ENCODE data around the gene PKHD1. TPM values are rescaled to one million over a fixed set of nuclear protein-coding genes. Genes with fewer than 3 reads are reported as not detected.

Gene PKHD1
- total RNA-seq, 1 donor from 2014 or later, result 0.03 TPM

DNA sequence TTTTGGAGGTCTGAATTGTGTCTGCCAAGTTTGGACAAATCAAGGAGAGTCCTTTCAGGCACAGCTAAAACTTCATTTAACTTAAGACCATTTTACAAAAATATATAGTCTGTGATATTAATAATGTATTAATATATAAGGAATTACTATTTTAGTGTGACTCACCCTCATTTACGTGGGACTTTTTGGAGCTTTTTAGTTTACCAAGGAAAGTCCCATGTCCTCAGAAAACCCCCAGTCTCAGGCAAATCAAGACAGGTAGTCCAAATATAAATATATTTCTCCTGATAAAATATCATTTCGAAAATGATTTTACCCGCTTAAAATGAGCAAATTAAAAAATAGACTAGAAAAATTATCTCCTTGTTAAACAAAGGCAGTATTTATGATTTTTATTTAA lies 479.0 kb downstream of the PKHD1 start:
- H3K4me1 Mint-ChIP-seq (ENCODE audit: unreplicated experiment), result no peaks in the 10 kb centered on the region
- no peaks in the 10 kb centered on the region for H3K36me3 Mint-ChIP-seq (ENCODE audit: low read depth, unreplicated experiment)

GRCh38 chr6:51600514-51600913 lies 486.9 kb downstream of the PKHD1 start:
- no peak overlapping the region for H3K4me3 Mint-ChIP-seq (ENCODE audit: unreplicated experiment)
- no peak overlapping the region for H3K27ac Mint-ChIP-seq (ENCODE audit: unreplicated experiment)
- DNase-seq (ENCODE audit: low spot score), result no peak
- H3K27me3 Mint-ChIP-seq (ENCODE audit: unreplicated experiment), result peaks cover 1% of the 10 kb centered on the region
- H3K9me3 Mint-ChIP-seq (ENCODE audit: unreplicated experiment), result no peaks in the 10 kb centered on the region
- H3K36me3 Mint-ChIP-seq (ENCODE audit: low read depth, unreplicated experiment), result peaks cover 4% of the 10 kb centered on the region
- no peaks in the 10 kb centered on the region for H3K4me1 Mint-ChIP-seq (ENCODE audit: unreplicated experiment)
- TF ChIP-seq, protein P1, sequence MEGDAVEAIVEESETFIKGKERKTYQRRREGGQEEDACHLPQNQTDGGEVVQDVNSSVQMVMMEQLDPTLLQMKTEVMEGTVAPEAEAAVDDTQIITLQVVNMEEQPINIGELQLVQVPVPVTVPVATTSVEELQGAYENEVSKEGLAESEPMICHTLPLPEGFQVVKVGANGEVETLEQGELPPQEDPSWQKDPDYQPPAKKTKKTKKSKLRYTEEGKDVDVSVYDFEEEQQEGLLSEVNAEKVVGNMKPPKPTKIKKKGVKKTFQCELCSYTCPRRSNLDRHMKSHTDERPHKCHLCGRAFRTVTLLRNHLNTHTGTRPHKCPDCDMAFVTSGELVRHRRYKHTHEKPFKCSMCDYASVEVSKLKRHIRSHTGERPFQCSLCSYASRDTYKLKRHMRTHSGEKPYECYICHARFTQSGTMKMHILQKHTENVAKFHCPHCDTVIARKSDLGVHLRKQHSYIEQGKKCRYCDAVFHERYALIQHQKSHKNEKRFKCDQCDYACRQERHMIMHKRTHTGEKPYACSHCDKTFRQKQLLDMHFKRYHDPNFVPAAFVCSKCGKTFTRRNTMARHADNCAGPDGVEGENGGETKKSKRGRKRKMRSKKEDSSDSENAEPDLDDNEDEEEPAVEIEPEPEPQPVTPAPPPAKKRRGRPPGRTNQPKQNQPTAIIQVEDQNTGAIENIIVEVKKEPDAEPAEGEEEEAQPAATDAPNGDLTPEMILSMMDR (IDR thresholded peaks at IDR 0.05; ENCODE audit: unreplicated experiment), result no peak

More for the DNA sequence above, 479.0 kb downstream of the PKHD1 start:
- no peak overlapping the region for H3K4me3 Mint-ChIP-seq (ENCODE audit: unreplicated experiment)
- H3K27ac Mint-ChIP-seq (ENCODE audit: unreplicated experiment), result no peak overlapping the region
- TF ChIP-seq, protein P1 (IDR thresholded peaks at IDR 0.05; ENCODE audit: unreplicated experiment), result no peak
- H3K27me3 Mint-ChIP-seq (ENCODE audit: unreplicated experiment), result no peaks in the 10 kb centered on the region
- no peak for DNase-seq (ENCODE audit: low spot score)
- H3K9me3 Mint-ChIP-seq (ENCODE audit: unreplicated experiment), result no peaks in the 10 kb centered on the region

- Mint-ChIP-seq H3K27me3 (ENCODE audit: unreplicated experiment) (peaks cover 1% of the 10 kb centered on the region), H3K9me3 (ENCODE audit: unreplicated experiment) (no peaks in the 10 kb centered on the region), H3K4me1 (ENCODE audit: unreplicated experiment) (no peaks in the 10 kb centered on the region), H3K27ac (ENCODE audit: unreplicated experiment) (no peak overlapping the region), H3K4me3 (ENCODE audit: unreplicated experiment) (no peak overlapping the region), H3K36me3 (ENCODE audit: low read depth, unreplicated experiment) (peaks cover 4% of the 10 kb centered on the region)
- TF ChIP-seq, protein P1 (IDR thresholded peaks at IDR 0.05; ENCODE audit: unreplicated experiment), result no peak
- no peak for DNase-seq (ENCODE audit: low spot score)
Measured at GRCh38 chr6:51598171-51598570, 489.2 kb downstream of the PKHD1 start.

GRCh38 chr6:51594981-51595380 lies 492.4 kb downstream of the PKHD1 start:
- Mint-ChIP-seq H3K27ac (ENCODE audit: unreplicated experiment) (no peak overlapping the region), H3K4me3 (ENCODE audit: unreplicated experiment) (no peak overlapping the region)

DNA sequence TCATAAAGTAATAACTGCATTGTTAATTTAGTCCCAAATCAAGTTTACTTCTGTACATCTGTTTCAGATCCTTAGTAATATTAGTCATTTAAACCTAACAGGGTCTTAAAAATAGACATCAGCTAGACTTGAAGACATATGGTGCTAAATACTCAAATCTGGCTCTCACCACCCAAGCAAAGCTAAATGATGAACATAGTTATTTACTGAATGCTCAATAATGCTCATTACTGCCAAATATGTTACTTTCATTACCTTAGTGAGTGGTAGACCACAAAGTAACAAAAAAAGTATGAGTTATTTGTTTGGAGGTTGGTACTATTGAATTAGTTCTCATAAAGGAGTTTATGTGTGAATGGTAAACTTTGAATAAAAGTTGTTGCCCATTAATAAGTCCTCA lies 502.1 kb downstream of the PKHD1 start:
- Mint-ChIP-seq H3K36me3 (ENCODE audit: low read depth, unreplicated experiment) (no peaks in the 10 kb centered on the region), H3K27me3 (ENCODE audit: unreplicated experiment) (no peaks in the 10 kb centered on the region), H3K9me3 (ENCODE audit: unreplicated experiment) (no peaks in the 10 kb centered on the region), H3K4me1 (ENCODE audit: unreplicated experiment) (no peaks in the 10 kb centered on the region), H3K4me3 (ENCODE audit: unreplicated experiment) (no peak overlapping the region), H3K27ac (ENCODE audit: unreplicated experiment) (no peak overlapping the region)
- DNase-seq (ENCODE audit: low spot score), result no peak
- TF ChIP-seq, protein P1 (IDR thresholded peaks at IDR 0.05; ENCODE audit: unreplicated experiment), result no peak

More at GRCh38 chr6:51594981-51595380, 492.4 kb downstream of the PKHD1 start:
- Mint-ChIP-seq H3K27me3 (ENCODE audit: unreplicated experiment) (peaks cover 1% of the 10 kb centered on the region), H3K9me3 (ENCODE audit: unreplicated experiment) (no peaks in the 10 kb centered on the region), H3K36me3 (ENCODE audit: low read depth, unreplicated experiment) (peaks cover 4% of the 10 kb centered on the region), H3K4me1 (ENCODE audit: unreplicated experiment) (no peaks in the 10 kb centered on the region)
- no peak for DNase-seq (ENCODE audit: low spot score)
- TF ChIP-seq, protein P1 (IDR thresholded peaks at IDR 0.05; ENCODE audit: unreplicated experiment), result no peak

Measured in endothelial cell (in vitro differentiated cells).